Fibroblast of upper back skin (primary cell): ENCODE measurements around the gene SDR9C7.
"Not testable (repeated sequence)": the region's sequence is repeated elsewhere in the genome, so short reads cannot be mapped to it uniquely, and the experiment has no call there.

Source experiments
- DNase-seq: peaks from one replicate; pipeline ENCODE4 v3.0.0-alpha.2; 2013

SDR9C7 gene

DNA sequence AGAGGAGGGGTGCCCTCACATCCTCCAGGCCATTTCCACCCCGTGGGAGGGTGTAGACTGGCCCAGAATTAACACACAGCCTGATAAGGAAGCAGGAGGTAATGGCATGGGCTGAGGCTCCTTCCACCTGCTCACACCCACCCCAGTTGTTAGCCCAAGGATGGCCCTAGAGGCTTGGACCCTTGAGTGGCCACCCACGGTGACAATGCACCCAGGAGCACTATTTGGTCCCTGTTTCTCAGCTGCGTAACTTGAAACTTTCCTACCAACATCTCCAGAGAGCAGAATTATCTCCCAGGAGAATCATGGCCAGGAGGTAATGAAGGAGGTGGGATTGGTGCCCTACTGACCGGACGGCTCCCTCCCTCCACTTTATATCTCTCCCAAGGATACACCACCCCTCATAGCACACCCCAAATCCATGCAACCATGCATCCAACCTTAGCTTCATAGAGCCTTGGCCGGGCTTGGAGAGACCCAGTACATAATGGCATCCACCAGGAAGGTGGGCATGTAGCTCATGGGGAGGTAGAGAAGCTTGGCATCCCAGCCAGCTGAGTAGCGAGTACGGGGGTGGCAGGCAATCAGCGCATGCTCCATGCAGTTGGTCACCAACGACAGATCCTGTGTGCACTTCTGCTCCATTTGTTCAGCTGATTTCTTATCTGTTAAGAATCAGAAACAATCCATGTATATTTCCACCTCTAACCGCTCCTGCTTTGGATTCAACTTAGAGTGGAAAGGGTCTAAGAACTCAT lies 17.6 kb upstream of the SDR9C7 start:
- DNase-seq = no peak

DNA sequence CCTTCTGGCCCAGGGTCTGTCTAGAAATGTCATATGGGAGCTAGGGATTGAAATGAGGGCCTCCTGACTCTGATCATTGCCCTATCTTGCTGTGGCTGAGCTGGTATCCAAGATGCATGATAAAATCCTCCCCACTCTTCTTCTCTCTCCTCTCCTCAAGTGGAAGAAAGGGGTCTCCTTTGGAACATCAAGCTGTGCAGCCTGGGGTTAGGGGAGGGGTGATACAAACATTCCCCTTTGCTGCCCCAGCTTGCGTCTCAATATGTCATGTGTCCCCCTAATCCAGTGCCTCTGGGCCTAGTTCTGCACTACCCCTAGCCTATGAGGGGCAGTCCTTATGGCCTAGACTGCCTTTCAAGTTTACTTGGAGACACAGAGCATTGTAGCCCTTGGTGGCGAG lies 14.7 kb upstream of the SDR9C7 start:
- DNase-seq = no peak

DNA sequence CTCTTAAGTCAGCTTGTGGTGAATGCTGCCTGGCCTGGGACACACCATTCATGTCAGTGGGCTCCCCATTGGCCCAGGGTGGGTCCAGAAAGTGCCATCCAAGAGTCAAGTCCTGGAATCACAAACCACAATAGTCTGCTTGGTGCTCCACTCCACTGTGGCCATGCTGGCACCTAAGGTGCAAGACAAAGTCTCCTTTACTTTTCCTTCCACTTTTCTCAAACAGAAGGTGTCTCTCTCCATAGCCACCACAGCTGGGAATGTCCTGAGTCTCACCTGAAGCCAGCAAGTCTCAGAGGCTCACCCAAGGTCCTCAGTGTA lies 14.2 kb upstream of the SDR9C7 start:
- DNase-seq = no peak

DNA sequence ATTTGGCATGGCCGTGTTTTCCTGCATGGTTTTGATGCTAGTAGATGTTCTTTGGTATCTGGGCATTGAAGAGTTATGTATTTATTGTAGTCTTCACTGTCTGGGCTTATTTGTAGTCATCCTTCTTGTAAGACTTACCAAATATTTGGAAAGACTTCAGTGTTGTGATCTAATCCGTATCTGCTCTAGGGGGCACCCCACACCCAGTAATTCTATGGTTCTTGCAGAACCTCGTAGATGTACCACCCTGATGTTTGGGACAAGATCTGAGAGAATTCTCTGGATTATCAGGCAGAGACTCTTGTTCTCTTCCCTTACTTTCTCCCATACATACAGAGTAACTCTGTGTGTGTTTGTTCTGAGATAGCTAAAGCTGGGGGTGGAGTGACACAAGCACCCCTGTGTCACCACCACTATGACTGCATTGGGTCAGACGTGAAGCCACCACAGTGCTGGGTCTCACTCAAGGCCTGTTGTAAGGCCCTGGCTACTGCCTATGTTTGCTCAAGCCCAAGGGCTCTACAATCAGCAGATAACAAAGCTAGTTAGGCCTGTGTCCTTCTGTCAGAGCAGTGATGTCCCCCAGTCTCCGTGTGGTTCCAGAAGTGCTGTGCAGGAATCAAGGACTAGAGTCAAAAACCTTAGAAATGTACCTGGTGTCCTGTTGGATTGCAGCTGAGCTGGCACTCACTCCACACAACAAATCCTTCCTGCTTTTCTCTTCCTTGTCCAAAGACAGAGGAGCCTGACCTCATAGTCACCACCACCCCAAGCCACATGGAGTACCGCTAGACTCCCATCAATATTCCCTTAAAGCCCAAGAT lies 13.6 kb upstream of the SDR9C7 start:
- DNase-seq = no peak

DNA sequence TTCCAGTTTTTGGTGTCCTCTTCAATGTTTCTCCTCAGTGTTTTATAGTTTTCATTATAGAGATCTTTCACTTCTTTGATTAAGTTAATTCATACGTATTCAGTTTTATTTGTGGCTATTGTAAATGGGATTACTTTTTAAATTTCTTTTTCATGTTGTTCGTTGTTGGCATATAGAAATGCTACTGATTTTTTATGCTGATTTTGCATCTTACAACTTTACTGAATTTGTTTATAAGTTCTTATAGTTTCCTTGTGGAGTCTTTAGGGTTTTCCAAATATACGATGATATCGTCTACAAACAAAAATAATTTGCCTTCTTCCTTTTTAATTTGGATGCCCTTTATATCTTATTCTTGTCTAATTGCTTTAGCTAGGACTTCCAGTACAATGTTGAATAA lies 9.7 kb upstream of the SDR9C7 start:
- DNase-seq = no peak

DNA sequence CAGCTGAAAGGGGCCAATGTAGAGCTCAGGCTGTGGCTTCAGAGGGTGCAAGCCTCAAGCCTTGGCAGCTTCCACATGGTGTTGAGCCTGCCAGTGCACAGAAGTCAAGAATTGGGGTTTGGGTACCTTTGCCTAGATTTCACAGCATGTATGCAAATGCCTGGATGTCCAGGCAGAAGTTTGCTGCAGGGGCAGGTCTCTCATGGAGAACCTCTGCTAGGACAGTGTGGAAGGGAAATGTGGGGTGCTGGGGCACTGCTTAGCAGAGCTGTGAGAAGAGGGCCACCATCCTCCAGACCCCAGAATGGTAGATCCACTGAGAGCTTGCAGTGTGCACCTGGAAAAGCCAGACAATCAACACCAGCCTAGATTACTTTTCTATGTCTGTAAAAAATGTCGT lies 9.2 kb upstream of the SDR9C7 start:
- DNase-seq = not testable (repeated sequence)

DNA sequence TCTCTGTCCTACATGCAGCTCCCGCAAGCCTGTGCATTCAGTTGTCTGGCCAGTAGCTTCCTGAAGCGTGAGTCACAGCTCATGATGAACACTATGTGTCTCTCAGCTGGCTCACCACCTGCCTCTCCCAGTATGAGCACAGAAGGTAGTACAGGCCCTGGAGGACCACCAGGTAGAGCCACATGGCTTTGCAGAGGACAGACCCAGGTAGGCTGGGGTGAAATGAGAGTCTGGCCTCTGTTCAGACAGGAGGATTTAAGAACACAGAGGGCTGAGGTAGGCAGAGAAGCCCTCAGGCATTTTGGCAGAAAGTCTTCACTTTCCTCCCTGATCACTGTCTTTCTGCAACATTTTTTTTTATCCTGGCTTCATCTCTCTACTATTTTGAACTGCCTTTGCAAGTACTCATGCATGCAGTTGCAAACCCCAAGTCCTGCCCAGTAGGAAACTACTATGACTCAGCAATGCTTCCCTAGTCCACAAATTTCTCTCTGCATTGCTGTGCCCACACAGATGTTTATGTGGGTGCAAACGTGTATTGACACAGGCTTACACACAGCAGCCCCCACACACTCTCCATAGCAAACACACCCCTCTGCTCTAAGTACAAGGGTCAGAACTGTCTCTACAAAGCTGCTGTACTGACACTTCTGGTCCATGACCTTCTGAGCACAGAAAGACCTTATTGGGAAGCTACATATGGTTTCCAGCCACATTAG lies 7.2 kb upstream of the SDR9C7 start:
- peak; percentile 72 for DNase-seq

DNA sequence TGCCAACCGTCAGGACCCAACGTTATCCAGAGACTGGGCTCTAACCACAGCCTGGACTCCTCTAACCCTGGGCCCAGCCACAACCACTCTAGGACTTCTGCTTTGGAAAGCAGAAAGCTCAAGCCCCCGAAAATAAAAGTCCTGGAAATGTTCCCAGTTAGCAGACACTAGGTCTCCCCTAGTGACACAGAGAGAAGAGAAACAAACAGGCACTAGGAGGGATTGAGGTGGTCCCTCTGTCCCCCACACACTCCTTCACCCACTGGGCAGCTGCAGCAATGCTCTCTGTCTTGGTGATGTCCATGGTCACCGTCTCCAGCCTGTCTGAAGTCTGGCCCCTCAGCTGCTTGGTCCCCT lies 6.7 kb upstream of the SDR9C7 start:
- DNase-seq = not testable (repeated sequence)

DNA sequence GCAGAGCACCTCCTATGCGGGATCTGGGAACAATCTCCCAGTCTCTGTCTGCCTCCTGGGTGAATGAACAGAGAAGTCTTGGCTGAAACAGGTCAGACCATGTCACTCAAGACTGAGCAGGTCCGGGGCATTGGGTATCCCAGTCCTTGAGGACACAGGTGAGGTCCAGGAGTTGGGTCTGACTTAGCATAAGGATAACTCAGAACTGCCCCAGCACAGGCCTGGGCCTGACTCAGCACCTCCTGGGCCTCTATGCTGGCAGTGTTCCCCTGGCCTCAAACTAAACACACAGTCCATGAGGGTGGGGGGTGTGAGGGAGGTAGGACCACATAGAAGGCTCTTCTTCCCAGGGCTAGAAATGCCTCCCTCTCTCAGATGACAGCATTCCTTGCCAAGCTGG lies 1.5 kb upstream of the SDR9C7 start:
- DNase-seq = no peak

DNA sequence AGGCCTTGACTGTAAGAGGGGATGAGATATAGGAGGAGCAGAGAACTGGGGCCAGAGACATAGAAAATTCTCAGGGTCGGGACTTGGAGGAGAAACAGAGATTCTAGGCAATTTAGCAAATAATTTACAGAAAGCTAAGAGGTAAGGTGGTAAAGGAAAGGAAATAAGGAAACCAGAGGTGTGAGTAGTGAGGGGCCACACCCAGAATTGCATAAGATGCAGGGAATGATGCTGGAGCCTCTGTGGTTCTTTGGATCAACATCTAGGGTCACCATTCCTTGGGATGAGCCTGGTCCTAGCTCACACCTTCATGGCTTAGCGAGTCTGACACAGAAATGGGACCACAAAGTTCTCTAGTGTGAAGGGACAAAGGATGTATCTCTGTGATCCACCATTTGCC lies 949 bp upstream of the SDR9C7 start:
- no peak for DNase-seq

DNA sequence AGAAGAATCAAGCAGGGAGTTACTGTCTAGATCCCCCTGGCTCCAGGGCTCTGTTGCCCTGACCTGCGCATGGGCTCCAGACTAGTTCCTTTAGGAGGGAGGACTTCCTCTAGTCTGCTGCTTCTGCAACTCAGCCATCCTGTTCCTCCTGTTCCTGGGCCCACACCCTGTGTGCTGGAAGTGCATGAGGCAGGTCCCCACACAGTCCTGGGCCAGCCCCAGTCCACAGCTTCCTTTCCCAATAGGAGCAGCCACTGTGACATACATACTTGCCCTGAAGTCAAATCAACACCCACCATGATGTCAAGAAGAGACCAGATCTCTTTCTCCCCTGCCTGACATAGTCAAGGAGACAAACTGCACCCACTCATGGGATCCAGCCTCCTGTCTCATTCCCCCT lies 1.3 kb downstream of the SDR9C7 start:
- no peak for DNase-seq

DNA sequence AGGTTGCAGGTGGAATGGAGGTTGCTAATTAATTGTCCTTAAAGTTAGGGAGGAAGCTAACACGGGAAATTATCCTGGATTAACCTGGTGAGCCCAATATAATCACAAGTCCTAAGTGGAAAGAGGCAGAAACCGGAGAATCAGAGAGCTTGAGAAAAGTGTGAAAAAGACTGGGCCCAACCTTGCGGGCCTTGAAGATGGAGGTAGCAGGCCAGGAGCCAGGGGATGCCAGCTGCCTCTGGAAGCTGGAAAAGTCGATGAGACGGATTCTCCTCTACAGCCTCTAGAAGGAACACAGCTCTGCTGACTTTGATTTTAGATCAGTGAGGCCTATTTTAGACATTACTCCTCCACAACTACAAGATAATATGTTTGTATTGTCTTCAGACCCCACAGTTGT lies 2.1 kb downstream of the SDR9C7 start:
- no peak for DNase-seq

DNA sequence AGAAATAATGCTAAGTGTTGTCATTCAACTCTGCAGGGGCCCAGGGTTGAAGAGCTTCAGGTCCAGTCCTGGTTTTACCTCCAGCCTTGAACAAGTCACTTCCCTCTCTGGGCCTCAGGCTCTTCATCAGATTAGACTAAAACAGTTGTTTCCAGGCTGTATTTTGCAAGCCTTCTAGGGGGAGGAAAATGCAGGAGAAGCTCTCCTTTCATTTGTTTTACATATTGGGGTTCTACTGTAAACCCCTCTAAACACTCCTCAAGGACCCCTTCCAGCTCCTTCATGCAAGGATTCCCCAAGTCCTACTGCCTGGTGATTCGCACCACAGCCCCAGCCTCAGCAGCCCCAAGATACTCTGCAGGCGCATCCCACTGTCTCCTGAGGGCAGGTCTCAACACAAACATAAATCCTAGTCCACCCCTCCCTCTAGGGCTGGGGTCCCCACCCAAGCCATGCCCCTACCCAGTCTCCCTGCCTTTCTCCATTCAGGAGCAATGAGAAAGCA lies 2.7 kb downstream of the SDR9C7 start:
- DNase-seq = peak; percentile 54

DNA sequence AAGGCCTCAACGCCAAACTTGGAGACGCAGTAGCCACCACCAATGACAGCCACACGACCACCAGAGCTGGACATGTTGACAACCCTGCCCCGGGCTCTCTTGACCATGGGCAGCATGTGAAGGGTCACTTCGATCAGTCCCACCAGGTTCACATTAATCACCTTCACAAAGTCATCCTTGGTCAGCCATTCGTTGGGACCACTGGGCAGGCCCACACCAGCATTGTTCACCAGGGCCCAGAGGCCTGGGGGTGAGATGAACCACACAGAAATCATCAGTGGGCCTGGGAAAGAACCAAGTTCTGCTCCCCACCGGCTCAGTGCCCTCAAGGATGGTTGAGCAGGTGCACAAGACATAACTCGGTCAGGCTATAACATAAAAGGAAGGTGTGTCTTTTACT lies 4.0 kb downstream of the SDR9C7 start:
- no peak for DNase-seq

DNA sequence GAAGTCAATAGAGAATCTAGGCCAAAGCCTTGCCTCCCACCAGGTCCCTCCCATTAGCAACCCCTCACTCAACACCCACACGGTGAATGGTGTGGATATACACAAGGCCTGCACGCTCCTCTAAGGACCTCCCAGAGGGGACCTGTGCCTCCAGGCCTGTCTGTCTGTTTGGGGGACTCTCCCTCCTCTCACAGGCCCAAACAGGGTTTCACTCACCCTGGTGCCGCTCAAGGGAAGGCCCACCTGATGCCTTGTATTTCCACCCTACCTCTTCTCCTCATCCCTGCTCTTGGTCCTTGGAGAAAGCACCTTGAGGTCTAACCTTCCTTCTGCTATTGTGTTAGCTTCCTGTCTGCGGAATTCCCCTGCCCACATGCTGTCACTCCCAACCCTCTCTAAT lies 4.4 kb downstream of the SDR9C7 start:
- no peak for DNase-seq

DNA sequence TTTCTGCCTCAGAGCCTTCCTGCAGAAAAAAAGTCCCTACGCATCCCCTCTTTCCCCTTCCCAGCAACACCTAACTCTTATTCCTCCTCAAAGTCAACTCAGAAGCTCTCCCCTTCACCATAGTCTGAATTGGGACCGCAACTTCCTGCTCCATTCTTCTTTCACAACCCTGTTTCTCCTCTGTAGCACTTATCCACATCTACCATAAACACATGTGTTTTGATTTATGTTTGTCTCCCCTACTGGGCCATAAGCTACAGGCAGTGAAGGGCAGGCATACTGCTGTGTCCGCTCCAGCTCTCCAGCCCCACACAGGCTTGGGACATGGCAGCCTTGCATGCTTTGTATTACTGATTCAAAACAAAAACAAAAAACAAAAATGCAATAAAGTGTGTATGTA lies 5.9 kb downstream of the SDR9C7 start:
- peak; percentile 17 for DNase-seq

DNA sequence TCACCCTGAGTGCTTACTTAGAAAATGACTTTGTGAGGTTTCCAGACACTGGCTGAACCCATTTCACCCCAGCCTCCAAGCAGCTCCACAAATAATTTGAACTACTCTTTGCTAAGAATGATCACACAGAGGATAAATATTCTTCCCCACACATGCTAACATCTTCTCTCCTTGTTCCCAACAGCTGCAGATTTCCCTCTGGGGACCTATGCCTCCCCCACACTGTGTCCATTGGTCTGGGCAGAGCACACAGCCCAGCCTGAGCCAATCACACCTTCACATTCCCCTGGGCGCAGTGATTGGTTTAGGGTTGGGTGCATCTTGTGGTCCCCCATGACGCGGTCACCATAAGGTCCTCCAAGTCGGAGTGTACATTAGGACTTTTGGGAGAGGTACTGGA lies 6.9 kb downstream of the SDR9C7 start:
- no peak for DNase-seq

DNA sequence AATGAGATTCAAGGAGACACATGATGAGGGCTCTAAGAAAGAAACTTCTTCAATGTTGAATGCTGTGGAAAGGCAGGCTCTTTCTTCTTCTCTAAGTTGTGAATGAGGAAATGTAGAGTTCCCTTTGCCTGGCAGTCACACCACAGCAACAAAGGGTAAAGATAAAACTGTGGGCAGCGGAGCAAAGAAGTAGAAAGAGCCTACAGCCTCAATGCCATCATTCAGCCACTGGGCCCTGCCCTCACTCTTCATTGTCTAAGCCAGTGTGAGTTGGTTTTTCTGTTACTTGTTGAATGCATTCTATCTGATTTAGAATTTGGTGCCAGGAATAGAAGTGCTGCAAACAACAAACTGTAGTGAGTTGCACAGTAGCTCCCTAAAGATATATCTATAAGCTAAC lies 12.2 kb downstream of the SDR9C7 start:
- no peak for DNase-seq

DNA sequence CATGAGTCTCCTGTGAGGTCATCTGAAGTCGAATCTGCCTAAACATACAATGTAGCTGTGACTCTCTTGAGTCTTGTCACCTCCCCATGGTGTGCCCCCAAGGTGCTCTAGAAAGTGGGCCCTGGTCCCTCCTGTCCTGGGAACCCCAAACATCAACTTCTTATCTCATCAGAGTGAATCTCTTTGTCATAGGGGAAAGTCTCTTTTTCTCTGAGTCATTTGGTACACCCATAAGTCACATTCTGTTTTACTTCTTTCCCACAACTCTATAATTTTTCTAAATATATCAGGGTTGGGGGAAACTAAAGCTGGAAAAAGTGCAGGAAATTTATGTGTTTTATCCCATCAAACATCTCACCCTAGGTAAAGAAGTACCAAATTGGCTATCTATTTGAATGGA lies 12.9 kb downstream of the SDR9C7 start:
- no peak for DNase-seq

DNA sequence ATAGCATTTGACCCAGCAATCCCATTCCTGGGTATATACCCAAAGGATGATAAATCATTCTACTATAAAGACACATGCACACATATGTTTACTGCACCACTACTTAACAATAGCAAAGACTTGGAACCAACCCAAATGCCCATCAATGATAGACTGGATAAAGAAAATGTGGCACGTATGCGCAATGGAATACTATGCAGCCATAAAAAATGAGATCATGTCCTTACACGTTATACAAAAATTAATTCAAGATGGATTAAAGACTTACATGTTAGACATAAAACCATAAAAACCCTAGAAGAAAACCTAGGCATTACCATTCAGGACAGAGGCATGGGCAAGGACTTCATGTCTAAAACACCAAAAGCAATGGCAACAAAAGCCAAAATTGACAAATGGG lies 16.1 kb downstream of the SDR9C7 start:
- not testable (repeated sequence) for DNase-seq

DNA sequence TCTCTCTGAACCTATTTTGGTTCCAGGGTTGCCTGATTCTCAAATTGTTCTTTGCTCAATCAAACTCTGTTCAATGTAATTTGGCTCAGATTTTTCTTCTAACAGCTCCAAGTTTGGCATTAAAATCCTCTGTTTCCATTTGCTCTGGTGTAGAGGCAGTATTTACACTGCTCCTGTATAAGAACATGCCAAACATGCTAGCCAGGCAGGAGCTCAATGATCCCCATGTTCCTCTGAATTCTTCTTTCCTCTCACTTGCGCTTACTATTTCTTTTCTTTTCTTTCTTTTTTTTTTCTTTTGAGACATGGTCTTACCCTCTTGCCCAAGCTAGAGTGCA lies 17.2 kb downstream of the SDR9C7 start:
- DNase-seq = no peak

DNA sequence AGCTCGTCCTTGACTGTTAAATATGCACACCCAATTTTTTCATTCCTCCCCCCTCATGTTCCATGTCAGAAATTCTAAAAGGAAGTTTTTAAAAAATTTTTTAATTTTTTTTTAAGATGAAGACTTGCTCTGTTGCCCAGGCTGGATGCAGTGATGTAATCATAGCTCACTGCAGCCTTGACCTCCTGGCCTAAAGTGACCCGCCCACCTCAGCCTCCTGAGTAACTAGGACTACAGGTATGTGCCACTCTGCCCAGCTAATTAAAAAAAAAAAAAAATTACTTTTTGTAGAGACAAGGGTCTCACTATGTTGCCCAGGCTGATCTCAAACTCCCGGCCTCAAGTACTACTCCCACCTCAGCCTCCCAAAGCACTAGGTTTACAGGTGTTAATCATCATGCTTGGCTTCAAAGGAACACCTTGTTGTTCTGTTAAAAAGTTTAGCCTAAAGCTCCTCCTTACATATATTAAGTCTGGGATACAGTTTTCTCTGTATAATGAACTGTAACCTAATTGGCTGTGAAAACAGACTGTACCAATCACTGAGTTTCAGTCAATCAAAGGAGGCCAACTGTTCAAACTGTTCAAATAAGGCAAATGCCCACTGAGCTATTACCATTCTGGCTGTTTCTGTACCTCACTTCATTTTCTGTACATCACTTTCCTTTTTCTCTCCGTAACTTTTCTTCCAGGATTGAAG lies 17.8 kb downstream of the SDR9C7 start:
- no peak for DNase-seq

DNA sequence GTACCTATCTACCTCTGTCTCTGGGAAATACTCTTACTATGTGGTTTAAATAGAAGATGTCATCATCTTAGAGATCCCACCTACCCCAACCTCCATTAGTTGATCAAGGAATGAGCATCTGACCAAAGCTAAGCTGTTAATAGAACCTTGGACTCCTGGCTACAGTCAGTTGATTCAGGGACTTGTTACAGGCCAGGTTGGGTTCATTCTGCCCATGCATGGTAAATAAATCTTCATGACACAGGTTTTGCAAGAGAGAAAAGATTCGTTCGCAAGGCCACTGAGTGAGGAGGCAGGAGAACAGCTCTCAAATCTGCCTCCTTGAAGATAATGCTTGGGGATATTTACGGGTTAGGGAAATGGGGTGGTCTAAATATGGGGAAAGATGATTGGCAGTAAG lies 19.5 kb downstream of the SDR9C7 start:
- no peak for DNase-seq
